HG02970 (cell line): ENCODE data around the gene CNOT10.

ENCODE experiments used
- ATAC-seq: cut with Tn5 transposase; IDR thresholded peaks from one replicate; pipeline ENCODE4 v1.9.1; 2021; ENCODE audit warnings: mild to moderate bottlenecking, moderate library complexity, moderate number of reproducible peaks; ENCODE audit not compliant: unreplicated experiment, low FRiP score

CNOT10 gene

DNA sequence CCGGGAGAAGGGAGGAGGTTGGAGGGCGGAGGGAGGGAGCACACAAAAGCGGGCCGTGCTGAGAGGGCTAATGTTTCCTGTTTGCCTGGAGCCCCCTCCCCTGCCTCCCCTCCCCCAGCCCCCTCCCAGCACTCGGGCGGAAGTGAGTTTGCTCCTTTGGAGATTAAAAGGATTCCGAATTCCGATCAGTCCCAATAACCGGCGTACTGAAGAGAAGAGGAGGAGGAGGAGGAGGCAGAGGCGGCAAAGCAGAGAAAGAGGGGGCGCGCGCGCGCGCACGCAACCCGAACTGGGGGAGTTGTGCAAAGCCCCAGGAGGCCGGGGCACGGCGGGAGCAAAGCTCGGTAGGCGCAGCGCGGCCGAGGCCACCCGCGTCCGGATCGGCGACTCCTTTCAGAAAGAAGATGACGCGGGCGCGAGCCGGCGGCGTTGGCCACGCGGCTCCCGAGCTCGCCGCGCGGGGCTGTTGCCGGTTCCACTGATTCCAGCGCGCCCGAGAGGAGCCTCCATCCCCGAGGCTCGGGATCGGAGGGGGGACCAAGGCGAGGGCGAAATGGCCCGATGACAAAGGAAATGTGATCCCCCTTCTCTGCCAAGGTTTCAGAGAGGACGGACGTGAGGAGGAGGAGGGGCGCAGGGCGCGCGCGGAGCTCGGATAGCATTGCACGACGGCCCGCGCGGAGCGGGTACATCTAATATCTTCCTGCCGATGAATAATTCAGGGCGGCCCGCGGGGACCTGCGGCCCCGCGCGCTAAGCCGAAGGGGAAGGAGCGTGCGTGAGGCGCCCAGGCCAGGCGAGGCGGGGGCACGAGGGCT is 131.7 kb downstream of the CNOT10 start:
- no peak for ATAC-seq

GRCh38 chr3:32817257-32817557 is 132.2 kb downstream of the CNOT10 start:
- no peak for ATAC-seq

DNA sequence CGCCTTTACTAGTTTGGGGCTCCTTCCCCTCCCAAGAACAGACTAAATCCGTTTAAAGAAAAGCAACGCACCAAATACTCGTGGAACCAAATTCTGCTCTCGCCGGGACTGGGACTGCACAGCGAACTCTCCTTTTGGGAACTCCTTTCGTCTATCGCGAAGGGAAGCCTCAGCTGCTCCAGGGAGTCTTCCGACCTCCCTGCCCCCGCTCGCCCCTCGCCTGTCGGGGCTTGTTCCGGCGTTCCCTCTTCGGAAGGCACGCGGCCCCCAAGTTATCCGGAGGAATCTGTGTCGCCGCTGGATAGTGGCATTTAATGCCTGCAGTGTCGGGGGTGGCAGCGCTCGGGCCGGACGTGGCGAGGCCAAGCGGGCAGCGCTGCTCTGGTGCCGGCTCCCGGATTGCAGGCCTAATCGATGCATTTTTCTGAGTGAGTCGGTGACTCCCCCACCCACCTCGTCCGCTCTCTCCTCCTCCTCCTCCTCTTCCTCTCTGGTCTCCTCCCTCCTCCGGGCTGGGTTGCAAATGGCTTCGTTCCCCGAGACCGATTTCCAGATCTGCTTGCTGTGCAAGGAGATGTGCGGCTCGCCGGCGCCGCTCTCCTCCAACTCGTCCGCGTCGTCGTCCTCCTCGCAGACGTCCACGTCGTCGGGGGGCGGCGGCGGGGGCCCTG is 132.7 kb downstream of the CNOT10 start, which contains the start of gene TRIM71:
TRIM71 (plus strand) TSS at position 440 of the 671 bp plus-strand sequence; CDS start at position 524, 84 bp downstream.
- ATAC-seq, result no peak

GRCh38 chr3:32818229-32818969 is 133.4 kb downstream of the CNOT10 start:
- no peak for ATAC-seq

DNA sequence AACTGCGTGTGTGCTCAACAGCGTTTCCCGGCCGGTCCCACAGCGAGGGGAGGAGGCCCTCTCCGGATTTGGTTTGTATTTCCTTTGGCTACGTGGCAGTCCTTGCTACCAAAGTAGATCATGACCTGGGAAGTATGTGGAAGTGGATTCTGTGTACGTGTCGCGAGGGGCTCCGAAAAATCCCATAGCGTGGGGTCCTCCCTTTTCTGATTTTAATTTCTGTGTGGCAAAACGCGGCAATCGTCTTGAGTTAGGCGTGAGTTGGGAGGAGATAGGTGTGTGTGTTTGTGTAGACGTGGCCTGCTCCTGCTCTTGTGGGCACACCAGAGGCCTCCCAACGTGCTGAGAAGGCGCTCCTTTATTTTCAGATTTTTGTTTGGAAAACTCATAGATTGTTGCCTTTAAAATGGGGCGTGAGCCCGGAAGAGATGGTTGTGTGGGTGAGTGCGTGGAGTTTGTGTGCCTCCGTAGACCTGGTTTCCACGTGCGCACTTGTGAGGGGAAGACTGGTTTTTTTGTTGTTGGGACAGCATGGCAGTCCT is 134.1 kb downstream of the CNOT10 start:
- no peak for ATAC-seq

- no peak for ATAC-seq
Observed at GRCh38 chr3:32819551-32820348, 134.8 kb downstream of the CNOT10 start.

- no peak for ATAC-seq
Observed at GRCh38 chr3:32820430-32820829, 135.4 kb downstream of the CNOT10 start.

DNA sequence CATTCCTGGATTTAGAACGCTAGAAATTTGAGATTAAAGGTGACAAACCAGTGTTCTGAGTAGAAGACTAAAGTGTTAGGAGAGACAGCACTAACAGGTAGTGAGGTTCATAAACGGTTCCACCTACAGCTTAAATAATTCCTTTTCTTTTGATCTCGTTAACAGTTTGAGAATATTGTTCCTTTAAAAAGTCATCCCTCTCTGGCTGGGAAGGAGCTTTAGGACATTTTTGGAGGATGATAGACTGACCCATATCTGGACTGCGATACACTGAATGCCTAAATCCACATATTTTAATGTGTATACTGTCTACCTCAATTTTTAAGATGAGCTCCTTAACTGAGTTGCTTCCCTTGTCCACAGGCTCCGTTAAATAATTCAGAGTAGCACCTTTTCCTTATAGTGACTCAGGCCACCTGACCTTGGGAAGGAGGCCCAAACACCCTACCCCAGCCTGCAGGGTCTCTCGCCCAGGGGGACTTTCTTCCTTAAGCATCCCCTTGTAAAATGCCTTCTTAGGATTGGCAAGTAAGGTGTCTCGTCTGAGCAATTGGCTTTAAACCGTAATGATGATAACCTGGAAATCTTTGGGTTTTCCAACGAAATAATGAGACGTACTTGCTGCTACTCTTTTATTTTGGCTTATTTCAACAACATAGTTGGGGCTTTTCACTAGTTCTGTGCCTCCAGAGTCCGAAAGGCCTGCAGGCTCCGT is 136.1 kb downstream of the CNOT10 start:
- no peak for ATAC-seq

GRCh38 chr3:32821686-32822296 is 136.8 kb downstream of the CNOT10 start:
- no peak for ATAC-seq

- no peak for ATAC-seq
Observed at GRCh38 chr3:32822609-32823498, 137.9 kb downstream of the CNOT10 start.
